RWPE2 (cell line): ENCODE measurements around the gene PAPPA.

Experiments
- ATAC-seq: fragments of 200-7000 bp; cut with Tn5 transposase; 3 replicates; pipeline ENCODE4 v1.9.1; 2021; ENCODE audit warnings: low read depth
- DNase-seq: peaks from one replicate; pipeline ENCODE4 v3.0.0-alpha.2; 2020; ENCODE audit warnings: low spot score
- H3K27ac ChIP-seq: fragments of 450-650 bp; 2 replicates; pipeline ENCODE4 v1.5.1; 2017; ENCODE audit warnings: mild to moderate bottlenecking; ENCODE audit not compliant: poor library complexity, severe bottlenecking
- H3K27me3 ChIP-seq: fragments of 250-450 bp; sonication (Bioruptor Pico); 2 replicates; pipeline ENCODE4 v1.5.1; 2021; ENCODE audit warnings: mild to moderate bottlenecking, moderate library complexity; ENCODE audit not compliant: insufficient read depth, poor library complexity, severe bottlenecking
- H3K36me3 ChIP-seq: fragments of 250-450 bp; sonication (Bioruptor Pico); 2 replicates; pipeline ENCODE4 v1.5.1; 2020; ENCODE audit warnings: low read depth, mild to moderate bottlenecking, moderate library complexity
- H3K4me1 ChIP-seq: fragments of 250-450 bp; sonication (Bioruptor Pico); 2 replicates; pipeline ENCODE4 v1.5.1; 2021; ENCODE audit warnings: mild to moderate bottlenecking, moderate library complexity; ENCODE audit not compliant: insufficient read depth, poor library complexity, severe bottlenecking
- H3K4me3 ChIP-seq: fragments of 250-450 bp; sonication (Bioruptor Pico); 2 replicates; pipeline ENCODE4 v1.5.1; 2021; ENCODE audit warnings: mild to moderate bottlenecking, moderate library complexity; ENCODE audit not compliant: severe bottlenecking
- H3K9me3 ChIP-seq: fragments of 250-450 bp; sonication (Bioruptor Pico); 2 replicates; pipeline ENCODE4 v1.5.1; 2021; ENCODE audit warnings: mild to moderate bottlenecking, moderate library complexity; ENCODE audit not compliant: severe bottlenecking
- CTCF ChIP-seq: fragments of 450-650 bp; IDR thresholded peaks from one replicate; pipeline ENCODE4 v1.5.1; 2017; ENCODE audit warnings: mild to moderate bottlenecking, moderate library complexity; ENCODE audit not compliant: poor library complexity, severe bottlenecking

The PAPPA gene

GRCh38 chr9:116342941-116343340, 189.3 kb downstream of the PAPPA start:
- H3K36me3 ChIP-seq: no peaks in the 10 kb centered on the region
- H3K4me1 ChIP-seq: no peaks in the 10 kb centered on the region
- no peak for ATAC-seq
- TF ChIP-seq CTCF: no peak
- peaks cover 3% of the 10 kb centered on the region for H3K27me3 ChIP-seq
- H3K4me3 ChIP-seq: no peak overlapping the region
- H3K9me3 ChIP-seq: no peaks in the 10 kb centered on the region
- no peak for DNase-seq
- no peak overlapping the region for H3K27ac ChIP-seq

- no peak for TF ChIP-seq CTCF
- Histone ChIP-seq H3K27ac (no peak overlapping the region), H3K36me3 (no peaks in the 10 kb centered on the region), H3K4me3 (no peak overlapping the region), H3K4me1 (no peaks in the 10 kb centered on the region), H3K9me3 (no peaks in the 10 kb centered on the region), H3K27me3 (no peaks in the 10 kb centered on the region)
- DNase-seq (no peak), ATAC-seq (no peak)
Observed at GRCh38 chr9:116344416-116344815, 190.8 kb downstream of the PAPPA start.

- Histone ChIP-seq H3K4me3 (no peak overlapping the region), H3K4me1 (no peaks in the 10 kb centered on the region), H3K27me3 (no peaks in the 10 kb centered on the region), H3K9me3 (no peaks in the 10 kb centered on the region), H3K27ac (no peak overlapping the region), H3K36me3 (no peaks in the 10 kb centered on the region)
- DNase-seq: no peak
- ATAC-seq: no peak
- TF ChIP-seq CTCF: no peak
Observed at GRCh38 chr9:116345393-116345792, 191.8 kb downstream of the PAPPA start.

GRCh38 chr9:116345817-116346216, 192.2 kb downstream of the PAPPA start:
- no peak for TF ChIP-seq CTCF
- no peaks in the 10 kb centered on the region for H3K27me3 ChIP-seq
- DNase-seq (no peak), ATAC-seq (no peak)
- no peaks in the 10 kb centered on the region for H3K9me3 ChIP-seq
- H3K27ac ChIP-seq: no peak overlapping the region
- no peaks in the 10 kb centered on the region for H3K36me3 ChIP-seq
- H3K4me3 ChIP-seq: no peak overlapping the region
- H3K4me1 ChIP-seq: no peaks in the 10 kb centered on the region

- no peak for ATAC-seq
- H3K4me3 ChIP-seq: no peak overlapping the region
- H3K4me1 ChIP-seq: no peaks in the 10 kb centered on the region
- no peaks in the 10 kb centered on the region for H3K36me3 ChIP-seq
- no peaks in the 10 kb centered on the region for H3K27me3 ChIP-seq
- no peak overlapping the region for H3K27ac ChIP-seq
- no peak for DNase-seq
- TF ChIP-seq CTCF: no peak
- H3K9me3 ChIP-seq: no peaks in the 10 kb centered on the region
Observed at GRCh38 chr9:116349684-116350083, 196.1 kb downstream of the PAPPA start.
